GM19438 (cell line): ENCODE measurements around the gene WDR54.
"Not testable (repeated sequence)": the region's sequence is repeated elsewhere in the genome, so short reads cannot be mapped to it uniquely, and the experiment has no call there.

Source experiments
- ATAC-seq: cut with Tn5 transposase; IDR thresholded peaks from one replicate; pipeline ENCODE4 v1.9.1; 2021; ENCODE audit warnings: low read depth; ENCODE audit not compliant: unreplicated experiment

Gene WDR54

GRCh38 chr2:74427551-74427950 is 6.0 kb downstream of the WDR54 start:
- ATAC-seq, result no peak

- ATAC-seq, result no peak
Measured at GRCh38 chr2:74428675-74429074, 7.1 kb downstream of the WDR54 start.

- ATAC-seq, result no peak
Measured at GRCh38 chr2:74429487-74430451, 8.2 kb downstream of the WDR54 start.

- ATAC-seq, result no peak
Measured at GRCh38 chr2:74430502-74430901, 9.0 kb downstream of the WDR54 start.

GRCh38 chr2:74436111-74436805 is 14.7 kb downstream of the WDR54 start:
- no peak for ATAC-seq

- ATAC-seq, result no peak
Measured at GRCh38 chr2:74436848-74437695, 15.5 kb downstream of the WDR54 start.

- ATAC-seq, result no peak
Measured at GRCh38 chr2:74438248-74438647, 16.7 kb downstream of the WDR54 start.

- ATAC-seq, result no peak
Measured at GRCh38 chr2:74439373-74439772, 17.8 kb downstream of the WDR54 start.

- no peak for ATAC-seq
Measured at GRCh38 chr2:74439803-74440377, 18.4 kb downstream of the WDR54 start.

- ATAC-seq, result peak; percentile 70
Measured at GRCh38 chr2:74440378-74441169, 19.0 kb downstream of the WDR54 start.

- no peak for ATAC-seq
Measured at GRCh38 chr2:74441170-74441689, 19.7 kb downstream of the WDR54 start.

- peak; percentile 47 for ATAC-seq
Measured at GRCh38 chr2:74441690-74442482, 20.4 kb downstream of the WDR54 start, which contains the start of gene RTKN. Gene RTKN (minus strand): TSS chr2:74441937. CDS start chr2:74441816, 121 bp downstream.

GRCh38 chr2:74442483-74443297 is 21.2 kb downstream of the WDR54 start:
- not testable (repeated sequence) for ATAC-seq

GRCh38 chr2:74444498-74445318 is 23.2 kb downstream of the WDR54 start:
- ATAC-seq, result no peak

GRCh38 chr2:74447230-74447999 is 25.9 kb downstream of the WDR54 start:
- ATAC-seq, result no peak

GRCh38 chr2:74448771-74449170 is 27.2 kb downstream of the WDR54 start:
- no peak for ATAC-seq
